Measurements from ENCODE around the gene CNTN3. TPM values are rescaled to one million over a fixed set of nuclear protein-coding genes. Genes with fewer than 3 reads are reported as not detected.

The CNTN3 gene
- total RNA-seq, 2 experiments from 2014 or later = not detected

DNA sequence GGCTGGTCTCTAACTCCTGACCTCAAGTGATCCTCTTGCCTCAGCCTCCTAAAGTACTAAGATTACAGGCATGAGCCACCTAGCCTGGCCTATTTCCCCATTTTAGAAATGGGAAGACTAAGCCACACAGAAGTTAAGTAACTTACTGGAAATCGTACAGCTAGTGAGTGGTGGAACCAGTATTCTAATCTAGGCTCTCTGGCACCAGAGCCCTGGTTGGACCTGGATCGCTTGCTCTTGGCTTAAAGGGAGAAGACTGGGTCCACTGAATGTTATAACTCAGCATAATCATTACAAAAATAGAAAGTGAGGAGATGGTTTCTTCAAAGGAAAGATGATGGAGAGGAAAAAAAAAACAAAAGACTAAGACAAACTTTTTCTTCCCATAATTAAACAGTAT, 37.4 kb upstream of the CNTN3 start:
- Histone ChIP-seq H2AFZ (ENCODE audit: low read length) (no peak overlapping the region), H3K9me3 (ENCODE audit: low read length) (no peaks in the 10 kb centered on the region), H3K9me2 (ENCODE audit: insufficient read depth, low read length) (no peaks in the 10 kb centered on the region), H3K79me2 (ENCODE audit: insufficient read depth, low read depth, low read length) (no peaks in the 10 kb centered on the region), H3K36me3 (ENCODE audit: insufficient read depth, low read length) (no peaks in the 10 kb centered on the region), H3K4me3 (ENCODE audit: low read depth, low read length, poor library complexity, severe bottlenecking) (no peak overlapping the region), H3K4me2 (ENCODE audit: low read length) (no peak overlapping the region), H3K4me1 (ENCODE audit: insufficient read depth, low read length, poor library complexity, severe bottlenecking) (no peaks in the 10 kb centered on the region), H4K20me1 (ENCODE audit: insufficient read depth, low read length) (no peaks in the 10 kb centered on the region), H3K27ac (ENCODE audit: low read depth, low read length, poor library complexity, severe bottlenecking) (no peak overlapping the region)
- BruUV-seq (replicated peaks) = no TSS peak
- intact Hi-C loops (cut with micrococcal nuclease; ENCODE audit: unreplicated experiment) = no loop called here
- POLR2A ChIA-PET = no interaction called here
- CTCF ChIA-PET (ENCODE audit: unreplicated experiment) = no interaction called here
- TF ChIP-seq, protein P1, sequence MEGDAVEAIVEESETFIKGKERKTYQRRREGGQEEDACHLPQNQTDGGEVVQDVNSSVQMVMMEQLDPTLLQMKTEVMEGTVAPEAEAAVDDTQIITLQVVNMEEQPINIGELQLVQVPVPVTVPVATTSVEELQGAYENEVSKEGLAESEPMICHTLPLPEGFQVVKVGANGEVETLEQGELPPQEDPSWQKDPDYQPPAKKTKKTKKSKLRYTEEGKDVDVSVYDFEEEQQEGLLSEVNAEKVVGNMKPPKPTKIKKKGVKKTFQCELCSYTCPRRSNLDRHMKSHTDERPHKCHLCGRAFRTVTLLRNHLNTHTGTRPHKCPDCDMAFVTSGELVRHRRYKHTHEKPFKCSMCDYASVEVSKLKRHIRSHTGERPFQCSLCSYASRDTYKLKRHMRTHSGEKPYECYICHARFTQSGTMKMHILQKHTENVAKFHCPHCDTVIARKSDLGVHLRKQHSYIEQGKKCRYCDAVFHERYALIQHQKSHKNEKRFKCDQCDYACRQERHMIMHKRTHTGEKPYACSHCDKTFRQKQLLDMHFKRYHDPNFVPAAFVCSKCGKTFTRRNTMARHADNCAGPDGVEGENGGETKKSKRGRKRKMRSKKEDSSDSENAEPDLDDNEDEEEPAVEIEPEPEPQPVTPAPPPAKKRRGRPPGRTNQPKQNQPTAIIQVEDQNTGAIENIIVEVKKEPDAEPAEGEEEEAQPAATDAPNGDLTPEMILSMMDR (conservative IDR thresholded peaks at IDR 0.05; ENCODE audit: low read length) = no peak
- no peak for TF ChIP-seq EZH2phosphoT487 (IDR thresholded peaks at IDR 0.05; ENCODE audit: borderline replicate concordance, low read depth, low read length)
- DNase-seq (ENCODE audit: low spot score) = no peak

DNA sequence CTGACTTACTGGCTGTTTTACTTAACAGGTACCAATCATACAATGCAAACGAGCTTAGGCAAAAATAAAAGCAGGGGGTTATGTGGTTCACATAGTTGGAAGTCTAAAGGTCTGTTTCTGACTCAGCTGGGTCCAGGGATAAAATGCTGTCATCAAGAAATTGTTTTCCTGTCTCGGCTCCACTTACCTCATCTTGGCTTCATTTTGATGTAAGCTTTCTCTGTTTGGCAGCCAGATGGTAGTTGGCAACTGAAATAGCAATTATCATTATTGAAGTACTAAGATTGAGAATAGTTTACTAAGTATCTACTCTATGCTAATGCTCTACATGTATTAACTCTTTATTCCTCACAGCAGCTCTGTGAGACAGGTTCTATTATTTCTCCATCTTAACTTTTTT, 36.8 kb upstream of the CNTN3 start:
- intact Hi-C loops (cut with micrococcal nuclease; ENCODE audit: unreplicated experiment) = no loop called here
- no TSS peak for BruUV-seq (replicated peaks)
- no peak overlapping the region for H2AFZ ChIP-seq (ENCODE audit: low read length)
- no peak overlapping the region for H3K4me2 ChIP-seq (ENCODE audit: low read length)
- TF ChIP-seq EZH2phosphoT487 (IDR thresholded peaks at IDR 0.05; ENCODE audit: borderline replicate concordance, low read depth, low read length) = no peak
- TF ChIP-seq, protein P1 (conservative IDR thresholded peaks at IDR 0.05; ENCODE audit: low read length) = no peak
- no peaks in the 10 kb centered on the region for H3K79me2 ChIP-seq (ENCODE audit: insufficient read depth, low read depth, low read length)
- no peak overlapping the region for H3K27ac ChIP-seq (ENCODE audit: low read depth, low read length, poor library complexity, severe bottlenecking)
- H3K4me3 ChIP-seq (ENCODE audit: low read depth, low read length, poor library complexity, severe bottlenecking) = no peak overlapping the region
- no peak for DNase-seq (ENCODE audit: low spot score)
- ChIA-PET POLR2A (no interaction called here), CTCF (ENCODE audit: unreplicated experiment) (no interaction called here)
- no peaks in the 10 kb centered on the region for H3K36me3 ChIP-seq (ENCODE audit: insufficient read depth, low read length)
- no peaks in the 10 kb centered on the region for H4K20me1 ChIP-seq (ENCODE audit: insufficient read depth, low read length)
- H3K9me3 ChIP-seq (ENCODE audit: low read length) = no peaks in the 10 kb centered on the region
- no peaks in the 10 kb centered on the region for H3K4me1 ChIP-seq (ENCODE audit: insufficient read depth, low read length, poor library complexity, severe bottlenecking)
- H3K9me2 ChIP-seq (ENCODE audit: insufficient read depth, low read length) = no peaks in the 10 kb centered on the region

DNA sequence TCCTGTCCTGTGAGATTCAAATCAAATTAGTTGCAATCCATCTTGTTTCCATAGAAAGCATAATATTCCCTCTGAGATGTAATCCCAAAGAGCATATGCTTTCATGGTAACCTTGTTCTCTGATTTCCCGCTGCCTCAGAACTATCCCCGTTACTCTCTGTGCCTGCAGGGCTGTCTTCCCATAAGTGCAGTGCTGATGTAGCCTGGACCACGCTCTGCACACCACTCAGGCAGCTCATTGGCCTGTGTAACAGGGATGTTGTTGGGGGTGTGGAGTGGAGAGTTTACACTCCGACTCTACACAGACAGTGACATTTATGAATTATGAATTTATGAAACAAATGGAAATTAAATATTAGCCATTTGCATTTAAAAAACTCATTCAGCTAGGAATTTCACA, 33.6 kb upstream of the CNTN3 start:
- no peaks in the 10 kb centered on the region for H3K9me2 ChIP-seq (ENCODE audit: insufficient read depth, low read length)
- H3K4me2 ChIP-seq (ENCODE audit: low read length) = no peak overlapping the region
- no peaks in the 10 kb centered on the region for H3K9me3 ChIP-seq (ENCODE audit: low read length)
- H4K20me1 ChIP-seq (ENCODE audit: insufficient read depth, low read length) = no peaks in the 10 kb centered on the region
- TF ChIP-seq, protein P1 (conservative IDR thresholded peaks at IDR 0.05; ENCODE audit: low read length) = no peak
- no peak for TF ChIP-seq EZH2phosphoT487 (IDR thresholded peaks at IDR 0.05; ENCODE audit: borderline replicate concordance, low read depth, low read length)
- ChIA-PET POLR2A (no interaction called here), CTCF (ENCODE audit: unreplicated experiment) (no interaction called here)
- DNase-seq (ENCODE audit: low spot score) = no peak
- no TSS peak for BruUV-seq (replicated peaks)
- no peak overlapping the region for H3K27ac ChIP-seq (ENCODE audit: low read depth, low read length, poor library complexity, severe bottlenecking)
- no peaks in the 10 kb centered on the region for H3K36me3 ChIP-seq (ENCODE audit: insufficient read depth, low read length)
- no peak overlapping the region for H2AFZ ChIP-seq (ENCODE audit: low read length)
- no peak overlapping the region for H3K4me3 ChIP-seq (ENCODE audit: low read depth, low read length, poor library complexity, severe bottlenecking)
- no peaks in the 10 kb centered on the region for H3K4me1 ChIP-seq (ENCODE audit: insufficient read depth, low read length, poor library complexity, severe bottlenecking)
- H3K79me2 ChIP-seq (ENCODE audit: insufficient read depth, low read depth, low read length) = no peaks in the 10 kb centered on the region
- intact Hi-C loops (cut with micrococcal nuclease; ENCODE audit: unreplicated experiment) = no loop called here

Measured in OCI-LY7 (cell line).